CD4-positive, alpha-beta T cell treated with Interleukin-4 for 1 hour (primary cell): ENCODE data around the gene FMN2.

ENCODE experiments used
- DNase-seq, 2 donors: peaks; one replicate each; pipeline ENCODE4 v3.0.0-alpha.2; 2020 to 2022

The FMN2 gene

DNA sequence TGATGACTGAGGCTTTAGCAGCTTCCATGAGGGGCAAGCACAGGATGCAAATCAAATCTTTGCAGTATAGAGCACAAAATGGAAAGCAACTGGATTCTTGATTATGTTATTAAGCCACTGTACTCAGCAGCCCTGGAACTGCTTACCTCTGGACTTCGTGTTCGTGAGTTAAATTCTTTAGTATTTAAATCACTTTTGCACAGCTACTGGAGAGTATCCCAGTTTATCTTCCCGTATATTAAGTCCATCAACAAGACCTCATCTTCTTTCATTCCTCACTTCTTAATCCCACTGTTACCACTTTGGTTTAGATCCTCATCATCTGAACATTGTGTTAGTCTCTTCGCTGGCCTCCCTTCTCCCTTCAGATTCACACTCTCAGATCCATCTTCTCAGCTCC, 411.4 kb downstream of the FMN2 start:
- DNase-seq = no peak

DNA sequence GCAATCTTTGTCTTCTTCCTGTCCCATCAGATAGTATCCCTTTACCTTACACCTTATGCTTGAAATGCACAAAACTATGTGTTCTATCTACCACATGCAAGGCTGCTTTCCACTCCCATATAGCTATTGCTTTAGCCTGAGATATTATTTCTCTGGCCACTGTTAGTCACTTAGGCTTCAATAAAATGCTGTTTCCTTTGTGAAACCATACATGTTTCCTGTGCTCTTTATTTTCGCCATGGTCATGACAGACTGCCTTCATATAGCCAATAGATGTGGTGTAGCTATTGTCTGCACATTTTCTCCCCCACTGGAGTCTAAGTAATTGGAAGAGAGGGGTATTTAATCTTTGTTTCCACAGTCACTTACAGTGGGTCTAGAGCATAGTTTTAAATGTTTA, 411.9 kb downstream of the FMN2 start:
- no peak for DNase-seq

DNA sequence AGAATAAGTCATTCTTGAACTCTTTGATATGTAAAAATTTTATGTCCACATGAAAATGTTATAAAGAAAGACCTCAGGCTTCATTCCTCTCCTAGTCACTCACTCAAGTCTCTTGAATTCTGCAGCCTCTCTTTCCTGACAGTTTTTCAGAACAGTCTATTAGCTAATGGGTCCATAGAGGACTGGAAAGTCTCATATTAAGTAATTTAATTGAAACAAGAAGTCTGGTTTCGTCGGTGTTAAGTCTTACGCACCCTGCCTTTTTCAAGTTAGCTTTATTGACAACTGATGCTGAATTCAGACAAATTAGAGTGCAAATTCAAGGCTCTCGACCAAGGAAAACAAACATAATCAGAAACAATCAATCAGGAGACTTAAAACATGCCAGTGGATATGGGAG, 414.5 kb downstream of the FMN2 start:
- DNase-seq = no peak

DNA sequence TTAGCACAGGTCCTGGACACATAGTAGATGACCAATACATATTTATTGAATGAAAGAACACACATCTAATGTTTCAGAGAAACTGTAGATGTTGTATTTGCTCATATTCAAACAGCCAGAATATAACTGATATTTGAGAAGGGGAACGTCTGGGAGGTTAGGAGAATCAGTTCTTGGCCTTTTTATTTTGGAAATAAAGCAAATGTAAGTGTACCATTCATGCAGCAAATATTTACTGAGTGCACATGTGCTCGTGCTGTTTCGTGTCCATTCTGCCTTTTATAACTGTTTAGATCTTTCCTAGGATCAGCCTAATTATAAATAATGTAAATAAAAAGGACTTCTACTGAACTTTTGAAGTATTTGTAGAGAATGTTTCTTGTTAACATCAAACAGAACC, 416.5 kb downstream of the FMN2 start:
- no peak for DNase-seq

DNA sequence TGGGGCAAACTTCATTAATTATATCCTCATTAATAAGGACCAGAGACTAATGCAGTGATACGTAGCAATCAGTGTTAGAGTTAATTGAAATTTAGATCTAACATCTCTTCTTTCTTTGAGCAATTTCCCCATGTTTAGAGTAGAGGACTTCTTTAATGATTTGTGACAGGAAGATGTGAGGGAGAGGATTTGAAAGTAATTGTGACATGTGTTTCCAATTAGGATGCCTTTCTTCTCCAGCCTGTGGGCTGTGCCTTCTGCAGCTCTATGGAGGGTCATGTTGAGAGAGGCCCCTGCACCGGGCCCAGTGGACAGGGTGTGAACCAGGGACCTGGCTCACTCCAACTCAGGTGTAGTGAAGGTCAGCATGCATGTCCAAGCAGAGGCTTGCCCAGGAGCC, 417.3 kb downstream of the FMN2 start:
- no peak for DNase-seq

GRCh38 chr1:240511789-240512188, 420.1 kb downstream of the FMN2 start:
- DNase-seq = no peak

DNA sequence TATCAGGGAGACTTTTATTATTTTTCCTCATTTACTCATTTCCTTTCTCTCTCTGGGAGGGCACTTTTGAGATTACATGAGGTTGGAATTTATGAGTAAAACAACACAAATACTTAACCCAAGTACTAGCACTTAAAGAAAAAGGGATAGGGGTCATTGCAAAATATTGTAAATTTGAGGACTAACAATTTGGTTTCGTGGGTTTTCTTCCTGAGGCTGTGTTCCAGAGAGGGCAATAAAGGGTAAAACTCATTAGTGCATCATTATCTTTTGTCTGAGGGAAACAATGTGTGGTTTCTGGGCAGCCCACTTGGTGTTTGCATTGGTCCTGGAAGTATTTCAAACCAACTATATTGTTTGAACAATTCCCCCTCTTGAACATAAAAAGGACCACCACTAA, 423.8 kb downstream of the FMN2 start:
- no peak for DNase-seq

- no peak for DNase-seq
These were observed 424.4 kb downstream of the FMN2 start for GRCh38 chr1:240516069-240516468.

- DNase-seq = no peak
These were observed 426.2 kb downstream of the FMN2 start for GRCh38 chr1:240517891-240518290.

GRCh38 chr1:240522122-240522822, 430.6 kb downstream of the FMN2 start:
- DNase-seq = no peak

- DNase-seq = no peak
These were observed 432.8 kb downstream of the FMN2 start for GRCh38 chr1:240524356-240525069.
